HepG2 (cell line): ENCODE data around the gene AHNAK. TPM values are rescaled to one million over a fixed set of nuclear protein-coding genes. Genes with fewer than 3 reads are reported as not detected.

Experiments
- ELF1 ChIP-seq: sonication (generic); formaldehyde crosslinking; IDR thresholded peaks from 2 replicates; pipeline ENCODE4 v1.4.0; 2020; ENCODE audit warnings: missing genetic modification reagents
- JUNB ChIP-seq: sonication (generic); formaldehyde crosslinking; IDR thresholded peaks from 2 replicates; pipeline ENCODE4 v1.8.0; 2022; ENCODE audit warnings: missing genetic modification reagents, mild to moderate bottlenecking, borderline replicate concordance
- MBD4 ChIP-seq: IDR thresholded peaks from 2 replicates; pipeline ENCODE4 v1.6.1; 2012; ENCODE audit warnings: low read length, inconsistent platforms, borderline replicate concordance
- NFIC ChIP-seq: IDR thresholded peaks from 2 replicates; pipeline ENCODE4 v1.6.1; 2012; ENCODE audit warnings: mild to moderate bottlenecking, low read length, inconsistent platforms
- SCMH1 ChIP-seq: sonication (generic); formaldehyde crosslinking; IDR thresholded peaks from 2 replicates; pipeline ENCODE4 v1.9.0; 2021; ENCODE audit warnings: missing genetic modification reagents, mild to moderate bottlenecking, borderline replicate concordance
- SP5 ChIP-seq: IDR thresholded peaks from 2 replicates; pipeline ENCODE4 v1.6.1; 2016; ENCODE audit warnings: low read depth, borderline replicate concordance
- TOPORS ChIP-seq: sonication (generic); formaldehyde crosslinking; IDR thresholded peaks from 2 replicates; pipeline ENCODE4 v1.8.0; 2023; ENCODE audit warnings: mild to moderate bottlenecking, missing genetic modification reagents
- ZNF350 ChIP-seq: sonication (generic); formaldehyde crosslinking; IDR thresholded peaks from 2 replicates; pipeline ENCODE4 v1.4.0; 2020; ENCODE audit warnings: mild to moderate bottlenecking, low read depth, missing genetic modification reagents, borderline replicate concordance
- ZNF720 ChIP-seq: sonication (generic); formaldehyde crosslinking; IDR thresholded peaks from 2 replicates; pipeline ENCODE4 v1.4.0; 2020; ENCODE audit warnings: missing genetic modification reagents
- polyA plus RNA-seq, 8 experiments: library from polyadenylated mRNA; depleted of rRNA in 3 of 8; stranded (reverse) in 7 of 8; unstranded in 1 of 8; fragments of >200 nt; fragmentation: Illumina TruSeq in 4 of 8; extraction: Trizol in 4 of 8; gene quantifications; 2 replicates each; pipeline versions ENCODE4 v1.2.1 to v1.2.3, GENCODE V29; 2011 to 2016; ENCODE audit warnings: low read depth in 4 of 8, missing spikeins in 1 of 8, mixed read lengths in 1 of 8; ENCODE audit not compliant: insufficient read depth in 1 of 8
- total RNA-seq, 5 experiments: library from RNA; depleted of rRNA; stranded (reverse); fragments of >200 nt; fragmentation: Illumina TruSeq; extraction: Trizol; gene quantifications; 2 replicates each; pipeline ENCODE4 v1.2.3, GENCODE V29; 2016; ENCODE audit warnings: low read depth in 1 of 5
- TF ChIP-seq, protein P1 (sequence below): IDR thresholded peaks from 2 replicates; pipeline ENCODE4 v1.4.0; 2020; ENCODE audit warnings: mild to moderate bottlenecking, missing genetic modification reagents
- TF ChIP-seq, protein P2 (sequence below): sonication (generic); formaldehyde crosslinking; conservative IDR thresholded peaks from 2 replicates; pipeline ENCODE4 v1.5.0; 2020; ENCODE audit warnings: missing genetic modification reagents
- TF ChIP-seq, protein P3 (sequence below): sonication (generic); formaldehyde crosslinking; IDR thresholded peaks from 2 replicates; pipeline ENCODE4 v1.5.1; 2020; ENCODE audit warnings: missing genetic modification reagents, mild to moderate bottlenecking, borderline replicate concordance
- TF ChIP-seq, protein P4 (sequence below): sonication (generic); formaldehyde crosslinking; IDR thresholded peaks from 2 replicates; pipeline ENCODE4 v1.5.0; 2020; ENCODE audit warnings: mild to moderate bottlenecking, missing genetic modification reagents, borderline replicate concordance

The AHNAK gene
- total and polyA plus RNA-seq, 2 of the 13 experiments (the other 11 are each of a cell fraction or from before 2014, with no cell fraction given): 23.4 to 25.0 TPM

DNA sequence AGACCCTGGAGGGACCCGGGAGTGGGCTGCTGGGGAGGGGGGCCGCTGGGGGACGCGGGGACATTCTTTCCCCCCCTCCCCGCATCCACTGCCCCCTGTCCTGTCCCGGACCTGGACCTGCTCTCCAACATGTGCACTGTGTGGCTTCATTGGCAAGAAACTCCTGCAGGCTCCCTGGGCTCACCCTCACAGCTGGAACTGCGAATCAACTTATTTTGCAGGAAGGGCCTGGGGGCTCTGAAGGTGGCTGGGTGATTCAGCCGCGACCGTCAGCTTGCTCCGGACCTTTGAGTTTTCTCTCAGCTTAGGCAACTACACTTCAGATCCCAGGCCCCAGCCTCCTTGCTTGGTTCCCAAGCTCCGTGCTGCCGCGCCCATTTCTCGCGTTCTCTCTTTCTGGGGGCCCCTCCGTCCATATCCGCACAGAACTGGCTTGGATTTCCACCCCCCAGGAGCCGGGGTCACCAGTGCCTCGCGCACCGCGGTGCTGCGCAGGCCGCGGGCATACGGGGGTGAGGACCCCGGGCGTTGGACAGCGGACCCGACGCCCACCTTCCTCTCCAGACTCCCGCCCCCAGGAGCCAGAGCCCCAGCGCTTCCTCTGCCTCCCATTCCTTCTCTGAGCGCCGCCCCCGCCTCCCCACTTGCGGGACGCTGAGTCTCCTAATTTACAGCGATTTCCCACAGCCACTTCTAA is 471 bp upstream of the AHNAK start (continued):
- TF ChIP-seq, protein P1, sequence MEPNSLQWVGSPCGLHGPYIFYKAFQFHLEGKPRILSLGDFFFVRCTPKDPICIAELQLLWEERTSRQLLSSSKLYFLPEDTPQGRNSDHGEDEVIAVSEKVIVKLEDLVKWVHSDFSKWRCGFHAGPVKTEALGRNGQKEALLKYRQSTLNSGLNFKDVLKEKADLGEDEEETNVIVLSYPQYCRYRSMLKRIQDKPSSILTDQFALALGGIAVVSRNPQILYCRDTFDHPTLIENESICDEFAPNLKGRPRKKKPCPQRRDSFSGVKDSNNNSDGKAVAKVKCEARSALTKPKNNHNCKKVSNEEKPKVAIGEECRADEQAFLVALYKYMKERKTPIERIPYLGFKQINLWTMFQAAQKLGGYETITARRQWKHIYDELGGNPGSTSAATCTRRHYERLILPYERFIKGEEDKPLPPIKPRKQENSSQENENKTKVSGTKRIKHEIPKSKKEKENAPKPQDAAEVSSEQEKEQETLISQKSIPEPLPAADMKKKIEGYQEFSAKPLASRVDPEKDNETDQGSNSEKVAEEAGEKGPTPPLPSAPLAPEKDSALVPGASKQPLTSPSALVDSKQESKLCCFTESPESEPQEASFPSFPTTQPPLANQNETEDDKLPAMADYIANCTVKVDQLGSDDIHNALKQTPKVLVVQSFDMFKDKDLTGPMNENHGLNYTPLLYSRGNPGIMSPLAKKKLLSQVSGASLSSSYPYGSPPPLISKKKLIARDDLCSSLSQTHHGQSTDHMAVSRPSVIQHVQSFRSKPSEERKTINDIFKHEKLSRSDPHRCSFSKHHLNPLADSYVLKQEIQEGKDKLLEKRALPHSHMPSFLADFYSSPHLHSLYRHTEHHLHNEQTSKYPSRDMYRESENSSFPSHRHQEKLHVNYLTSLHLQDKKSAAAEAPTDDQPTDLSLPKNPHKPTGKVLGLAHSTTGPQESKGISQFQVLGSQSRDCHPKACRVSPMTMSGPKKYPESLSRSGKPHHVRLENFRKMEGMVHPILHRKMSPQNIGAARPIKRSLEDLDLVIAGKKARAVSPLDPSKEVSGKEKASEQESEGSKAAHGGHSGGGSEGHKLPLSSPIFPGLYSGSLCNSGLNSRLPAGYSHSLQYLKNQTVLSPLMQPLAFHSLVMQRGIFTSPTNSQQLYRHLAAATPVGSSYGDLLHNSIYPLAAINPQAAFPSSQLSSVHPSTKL (CRISPR knock-in tag): no peak
- TF ChIP-seq, protein P2, sequence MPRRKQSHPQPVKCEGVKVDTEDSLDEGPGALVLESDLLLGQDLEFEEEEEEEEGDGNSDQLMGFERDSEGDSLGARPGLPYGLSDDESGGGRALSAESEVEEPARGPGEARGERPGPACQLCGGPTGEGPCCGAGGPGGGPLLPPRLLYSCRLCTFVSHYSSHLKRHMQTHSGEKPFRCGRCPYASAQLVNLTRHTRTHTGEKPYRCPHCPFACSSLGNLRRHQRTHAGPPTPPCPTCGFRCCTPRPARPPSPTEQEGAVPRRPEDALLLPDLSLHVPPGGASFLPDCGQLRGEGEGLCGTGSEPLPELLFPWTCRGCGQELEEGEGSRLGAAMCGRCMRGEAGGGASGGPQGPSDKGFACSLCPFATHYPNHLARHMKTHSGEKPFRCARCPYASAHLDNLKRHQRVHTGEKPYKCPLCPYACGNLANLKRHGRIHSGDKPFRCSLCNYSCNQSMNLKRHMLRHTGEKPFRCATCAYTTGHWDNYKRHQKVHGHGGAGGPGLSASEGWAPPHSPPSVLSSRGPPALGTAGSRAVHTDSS (CRISPR knock-in tag): no peak
- TF ChIP-seq, protein P3, sequence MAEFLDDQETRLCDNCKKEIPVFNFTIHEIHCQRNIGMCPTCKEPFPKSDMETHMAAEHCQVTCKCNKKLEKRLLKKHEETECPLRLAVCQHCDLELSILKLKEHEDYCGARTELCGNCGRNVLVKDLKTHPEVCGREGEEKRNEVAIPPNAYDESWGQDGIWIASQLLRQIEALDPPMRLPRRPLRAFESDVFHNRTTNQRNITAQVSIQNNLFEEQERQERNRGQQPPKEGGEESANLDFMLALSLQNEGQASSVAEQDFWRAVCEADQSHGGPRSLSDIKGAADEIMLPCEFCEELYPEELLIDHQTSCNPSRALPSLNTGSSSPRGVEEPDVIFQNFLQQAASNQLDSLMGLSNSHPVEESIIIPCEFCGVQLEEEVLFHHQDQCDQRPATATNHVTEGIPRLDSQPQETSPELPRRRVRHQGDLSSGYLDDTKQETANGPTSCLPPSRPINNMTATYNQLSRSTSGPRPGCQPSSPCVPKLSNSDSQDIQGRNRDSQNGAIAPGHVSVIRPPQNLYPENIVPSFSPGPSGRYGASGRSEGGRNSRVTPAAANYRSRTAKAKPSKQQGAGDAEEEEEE (CRISPR knock-in tag): no peak
- TF ChIP-seq ELF1 (CRISPR knock-in tag): no peak
- no peak for TF ChIP-seq ZNF720 (CRISPR knock-in tag)
- peak; percentile 33; the same call in 1 of the 2 replicates for TF ChIP-seq ZNF350 (CRISPR knock-in tag)
- no peak for TF ChIP-seq SCMH1 (CRISPR knock-in tag)
- no peak for TF ChIP-seq TOPORS (CRISPR knock-in tag)
- TF ChIP-seq SP5 (CRISPR knock-in tag): no peak
- no peak for TF ChIP-seq MBD4
- TF ChIP-seq, protein P4, sequence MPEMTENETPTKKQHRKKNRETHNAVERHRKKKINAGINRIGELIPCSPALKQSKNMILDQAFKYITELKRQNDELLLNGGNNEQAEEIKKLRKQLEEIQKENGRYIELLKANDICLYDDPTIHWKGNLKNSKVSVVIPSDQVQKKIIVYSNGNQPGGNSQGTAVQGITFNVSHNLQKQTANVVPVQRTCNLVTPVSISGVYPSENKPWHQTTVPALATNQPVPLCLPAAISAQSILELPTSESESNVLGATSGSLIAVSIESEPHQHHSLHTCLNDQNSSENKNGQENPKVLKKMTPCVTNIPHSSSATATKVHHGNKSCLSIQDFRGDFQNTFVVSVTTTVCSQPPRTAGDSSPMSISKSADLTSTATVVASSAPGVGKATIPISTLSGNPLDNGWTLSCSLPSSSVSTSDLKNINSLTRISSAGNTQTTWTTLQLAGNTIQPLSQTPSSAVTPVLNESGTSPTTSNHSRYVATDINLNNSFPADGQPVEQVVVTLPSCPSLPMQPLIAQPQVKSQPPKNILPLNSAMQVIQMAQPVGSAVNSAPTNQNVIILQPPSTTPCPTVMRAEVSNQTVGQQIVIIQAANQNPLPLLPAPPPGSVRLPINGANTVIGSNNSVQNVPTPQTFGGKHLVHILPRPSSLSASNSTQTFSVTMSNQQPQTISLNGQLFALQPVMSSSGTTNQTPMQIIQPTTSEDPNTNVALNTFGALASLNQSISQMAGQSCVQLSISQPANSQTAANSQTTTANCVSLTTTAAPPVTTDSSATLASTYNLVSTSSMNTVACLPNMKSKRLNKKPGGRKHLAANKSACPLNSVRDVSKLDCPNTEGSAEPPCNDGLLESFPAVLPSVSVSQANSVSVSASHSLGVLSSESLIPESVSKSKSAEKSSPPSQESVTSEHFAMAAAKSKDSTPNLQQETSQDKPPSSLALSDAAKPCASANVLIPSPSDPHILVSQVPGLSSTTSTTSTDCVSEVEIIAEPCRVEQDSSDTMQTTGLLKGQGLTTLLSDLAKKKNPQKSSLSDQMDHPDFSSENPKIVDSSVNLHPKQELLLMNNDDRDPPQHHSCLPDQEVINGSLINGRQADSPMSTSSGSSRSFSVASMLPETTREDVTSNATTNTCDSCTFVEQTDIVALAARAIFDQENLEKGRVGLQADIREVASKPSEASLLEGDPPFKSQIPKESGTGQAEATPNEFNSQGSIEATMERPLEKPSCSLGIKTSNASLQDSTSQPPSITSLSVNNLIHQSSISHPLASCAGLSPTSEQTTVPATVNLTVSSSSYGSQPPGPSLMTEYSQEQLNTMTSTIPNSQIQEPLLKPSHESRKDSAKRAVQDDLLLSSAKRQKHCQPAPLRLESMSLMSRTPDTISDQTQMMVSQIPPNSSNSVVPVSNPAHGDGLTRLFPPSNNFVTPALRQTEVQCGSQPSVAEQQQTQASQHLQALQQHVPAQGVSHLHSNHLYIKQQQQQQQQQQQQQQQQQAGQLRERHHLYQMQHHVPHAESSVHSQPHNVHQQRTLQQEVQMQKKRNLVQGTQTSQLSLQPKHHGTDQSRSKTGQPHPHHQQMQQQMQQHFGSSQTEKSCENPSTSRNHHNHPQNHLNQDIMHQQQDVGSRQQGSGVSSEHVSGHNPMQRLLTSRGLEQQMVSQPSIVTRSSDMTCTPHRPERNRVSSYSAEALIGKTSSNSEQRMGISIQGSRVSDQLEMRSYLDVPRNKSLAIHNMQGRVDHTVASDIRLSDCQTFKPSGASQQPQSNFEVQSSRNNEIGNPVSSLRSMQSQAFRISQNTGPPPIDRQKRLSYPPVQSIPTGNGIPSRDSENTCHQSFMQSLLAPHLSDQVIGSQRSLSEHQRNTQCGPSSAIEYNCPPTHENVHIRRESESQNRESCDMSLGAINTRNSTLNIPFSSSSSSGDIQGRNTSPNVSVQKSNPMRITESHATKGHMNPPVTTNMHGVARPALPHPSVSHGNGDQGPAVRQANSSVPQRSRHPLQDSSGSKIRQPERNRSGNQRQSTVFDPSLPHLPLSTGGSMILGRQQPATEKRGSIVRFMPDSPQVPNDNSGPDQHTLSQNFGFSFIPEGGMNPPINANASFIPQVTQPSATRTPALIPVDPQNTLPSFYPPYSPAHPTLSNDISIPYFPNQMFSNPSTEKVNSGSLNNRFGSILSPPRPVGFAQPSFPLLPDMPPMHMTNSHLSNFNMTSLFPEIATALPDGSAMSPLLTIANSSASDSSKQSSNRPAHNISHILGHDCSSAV (CRISPR knock-in tag): no peak
- no peak for TF ChIP-seq JUNB (CRISPR knock-in tag)
- no peak for TF ChIP-seq NFIC
